NCI-H526 treated with DMSO at 0.1 percent for 48 hours (cell line): ENCODE results near the gene FBXW12.
"Not testable (repeated sequence)": the region's sequence is repeated elsewhere in the genome, so short reads cannot be mapped to it uniquely, and the experiment has no call there.

ENCODE experiments used
- DNase-seq: peaks from one replicate; lab custom pipeline; 2025; lab: John Stamatoyannopoulos, UW

Gene FBXW12, protein sequence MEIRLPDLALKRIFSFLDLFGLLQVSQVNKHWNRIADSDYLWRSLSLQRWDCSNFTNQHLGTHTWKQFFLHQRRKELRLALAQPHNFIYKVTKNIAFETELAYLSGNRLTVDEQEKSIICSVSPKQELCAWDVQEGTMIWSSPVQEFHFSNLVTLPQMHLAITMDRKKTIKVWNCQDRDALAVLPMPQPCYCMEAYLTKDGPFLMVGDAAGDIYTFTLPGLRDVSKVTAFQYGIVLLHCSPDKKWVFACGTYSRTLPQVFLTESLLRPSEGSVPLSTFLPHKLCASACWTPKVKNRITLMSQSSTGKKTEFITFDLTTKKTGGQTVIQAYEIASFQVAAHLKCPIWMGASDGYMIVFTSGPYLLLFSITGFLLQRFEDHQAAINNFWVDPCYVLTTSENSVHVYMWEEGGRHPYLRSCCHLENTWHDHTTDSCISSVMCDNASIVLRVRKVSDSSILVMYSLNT

GRCh38 chr3:48371651-48372376 is at the start of gene FBXW12:
TSS of gene FBXW12 (plus strand) at chr3:48372219. CDS start at chr3:48372768, 549 bp downstream.
- DNase-seq, result no peak

DNA sequence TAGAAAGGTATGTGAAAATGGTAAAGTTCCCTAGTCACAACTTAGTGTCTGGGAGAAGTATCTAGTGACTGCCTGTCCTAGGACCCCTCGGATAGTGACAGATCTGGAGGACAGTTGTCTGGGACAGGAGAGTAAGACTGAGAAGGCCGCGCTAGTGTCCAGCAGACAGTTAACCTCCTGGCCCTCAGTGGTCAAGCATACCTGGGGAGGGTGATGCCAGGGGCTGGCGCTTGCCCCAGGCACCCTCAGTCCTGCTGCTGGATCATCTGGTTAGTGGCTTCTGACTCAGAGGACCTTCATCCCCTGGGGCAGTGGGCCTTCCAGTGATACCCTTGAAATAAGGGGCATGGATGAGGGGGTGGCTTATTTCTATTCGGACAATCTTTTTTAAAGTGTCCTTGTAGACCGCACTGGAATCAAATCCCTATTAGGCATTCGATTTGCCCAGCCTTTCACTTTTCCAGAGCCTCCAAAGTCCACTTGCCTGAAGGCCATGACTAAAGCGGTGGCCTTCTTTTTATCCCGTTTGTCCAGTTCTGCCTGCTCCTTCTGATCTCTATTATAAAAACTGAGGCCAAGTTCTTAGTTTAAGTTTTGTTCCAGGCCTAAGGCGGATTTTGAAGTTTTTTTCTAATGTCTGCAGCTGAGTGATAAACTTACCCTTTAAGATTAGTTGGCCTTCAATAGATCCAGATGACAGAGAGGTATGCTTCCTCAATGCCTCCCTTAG is 40.1 kb upstream of the FBXW12 start:
- not testable (repeated sequence) for DNase-seq

DNA sequence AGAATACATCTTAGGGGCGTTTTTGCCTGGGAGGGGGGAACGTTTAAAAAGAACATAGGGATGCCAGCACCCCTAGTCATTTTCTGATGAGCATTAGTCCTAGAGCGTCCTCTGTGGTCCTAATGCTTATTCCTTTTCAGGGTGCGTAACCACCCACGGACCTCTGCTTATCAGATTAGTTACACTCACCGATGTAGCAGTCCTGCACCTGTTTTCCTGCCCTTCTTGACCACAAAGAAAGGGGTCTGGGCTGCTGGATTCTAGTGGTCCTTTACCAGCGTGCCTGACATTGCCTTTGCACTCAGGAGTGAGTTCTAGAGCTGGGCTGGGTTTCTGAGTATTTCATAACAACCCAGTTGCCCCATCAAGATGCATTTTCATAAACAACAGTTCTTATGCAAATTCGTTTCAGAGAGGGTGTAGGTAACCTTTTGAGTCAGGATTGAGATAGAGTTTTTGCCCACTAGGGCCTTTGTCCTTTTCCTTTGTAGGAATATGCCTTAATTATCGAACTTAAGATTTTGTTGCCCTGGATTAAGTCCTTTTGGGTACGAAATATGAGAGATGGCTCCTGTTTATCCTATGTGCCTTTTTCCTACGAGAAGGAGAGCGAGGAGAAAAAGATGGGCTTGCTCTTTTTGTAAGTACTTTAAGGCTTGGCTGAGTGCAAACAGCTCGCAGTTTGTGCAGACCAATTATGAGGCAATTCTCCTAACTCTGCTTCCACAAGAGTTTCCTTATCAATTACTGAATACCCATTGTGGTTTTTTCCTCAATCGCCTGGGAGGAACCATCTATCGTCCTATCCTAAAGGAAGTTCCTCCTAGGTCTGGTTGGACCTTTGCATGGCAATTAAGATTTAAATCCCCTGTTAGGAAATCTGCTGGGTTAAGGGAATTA is 38.4 kb upstream of the FBXW12 start, which contains the start of gene SPINK8:
TSS of gene SPINK8 (minus strand) at position 316 of the 900 bp plus-strand sequence. CDS start 5,320 bp downstream, outside the sequence.
- DNase-seq, result peak; percentile 7

DNA sequence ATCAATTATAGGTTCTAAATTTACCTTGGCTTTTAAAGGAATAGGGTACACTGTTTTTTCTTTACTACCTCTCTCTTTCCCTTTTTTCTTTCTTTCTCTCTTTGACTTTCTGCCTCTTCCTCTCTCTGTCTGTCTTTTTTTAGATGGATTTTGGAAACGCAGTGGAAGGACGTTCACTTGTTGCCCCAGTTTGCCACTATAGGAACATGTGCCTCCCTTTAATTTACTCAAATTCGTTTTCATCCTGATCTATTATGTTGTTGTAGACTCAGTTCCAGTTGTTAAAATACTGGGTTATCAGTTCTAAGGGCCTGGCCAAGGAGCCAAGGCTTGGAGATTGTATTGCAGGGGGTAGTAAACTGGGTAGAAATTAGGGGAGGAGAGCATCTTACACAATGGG is 37.4 kb upstream of the FBXW12 start:
- DNase-seq, result no peak

GRCh38 chr3:48335286-48335685 is 36.7 kb upstream of the FBXW12 start:
- DNase-seq, result not testable (repeated sequence)

DNA sequence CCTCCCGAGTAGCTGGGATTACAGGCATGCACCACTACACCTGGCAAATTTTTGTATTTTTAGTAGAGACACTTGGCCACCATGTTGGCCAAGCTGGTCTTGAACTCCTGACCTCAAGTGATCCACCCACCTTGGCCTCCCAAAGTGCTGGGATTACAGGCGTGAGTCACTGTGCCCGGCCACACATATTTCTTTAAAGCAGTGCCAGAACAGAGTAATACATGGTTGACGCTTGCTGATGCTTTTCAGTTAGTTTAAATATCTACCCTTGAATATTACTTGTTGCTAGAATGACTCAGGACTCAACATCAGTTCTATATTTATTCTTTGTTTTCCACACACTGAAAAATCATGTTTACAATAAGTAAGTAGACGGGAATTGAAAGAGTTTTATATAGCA is 34.5 kb upstream of the FBXW12 start:
- DNase-seq, result not testable (repeated sequence)

DNA sequence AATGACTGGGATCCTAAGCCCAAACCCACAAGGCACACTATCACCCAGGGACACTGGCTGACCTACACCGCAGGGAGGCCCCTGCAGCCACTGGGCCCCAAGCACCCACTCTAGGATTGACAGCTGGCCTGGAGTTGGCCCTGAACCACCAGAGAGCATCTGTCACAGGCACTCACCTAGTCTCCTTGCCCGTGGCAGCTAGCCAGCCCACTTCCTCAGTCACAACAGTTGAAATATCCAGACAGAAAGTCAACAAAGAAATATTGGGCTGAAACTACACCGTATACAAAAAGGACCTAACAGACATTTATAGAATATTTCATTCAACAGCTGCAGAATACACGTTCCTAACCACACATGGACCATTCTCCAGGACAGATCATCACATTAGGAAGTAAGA is 33.4 kb upstream of the FBXW12 start:
- no peak for DNase-seq

GRCh38 chr3:48343432-48343831 is 28.6 kb upstream of the FBXW12 start:
- no peak for DNase-seq

GRCh38 chr3:48344867-48345507 is 27.0 kb upstream of the FBXW12 start:
- DNase-seq, result no peak

- no peak for DNase-seq
Measured at GRCh38 chr3:48345946-48346572, 26.0 kb upstream of the FBXW12 start.

DNA sequence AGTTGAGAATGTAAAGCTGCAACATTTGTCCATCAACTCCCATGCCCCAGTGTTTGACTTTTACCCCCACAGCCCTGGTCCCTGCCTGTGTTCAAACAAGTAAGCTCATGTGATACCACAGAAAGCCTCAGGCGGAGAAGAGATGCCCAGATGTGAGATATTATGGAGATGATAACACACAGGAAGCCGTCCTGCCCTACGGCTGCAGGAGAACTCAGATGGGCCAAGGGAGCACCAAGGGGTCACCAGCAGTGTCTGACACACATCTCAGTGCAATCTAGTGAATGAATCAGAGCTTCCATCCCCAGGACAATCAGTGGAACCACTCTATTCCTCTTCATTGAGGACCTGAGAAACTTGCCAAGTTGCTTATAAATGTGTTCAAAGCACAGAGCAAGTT is 24.5 kb upstream of the FBXW12 start:
- DNase-seq, result no peak

DNA sequence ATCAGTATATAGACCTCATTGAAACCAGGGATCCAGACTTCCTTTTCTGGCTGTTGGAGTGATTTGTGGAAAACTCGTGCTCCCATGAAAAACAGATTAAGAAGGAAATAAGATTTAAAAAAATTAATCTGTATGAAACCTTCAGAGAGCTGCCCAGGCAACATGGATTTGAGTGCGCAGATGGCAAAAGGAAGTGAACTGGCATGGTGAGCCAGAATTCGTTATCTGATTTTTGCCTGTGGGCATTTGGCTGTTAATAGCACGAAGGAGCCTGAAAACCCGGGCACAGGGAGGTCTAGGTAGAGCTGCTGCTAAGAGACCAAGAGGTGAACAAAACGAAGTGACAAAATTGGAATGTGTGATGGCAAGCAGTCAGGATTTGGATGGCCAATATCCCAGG is 19.5 kb upstream of the FBXW12 start:
- no peak for DNase-seq

DNA sequence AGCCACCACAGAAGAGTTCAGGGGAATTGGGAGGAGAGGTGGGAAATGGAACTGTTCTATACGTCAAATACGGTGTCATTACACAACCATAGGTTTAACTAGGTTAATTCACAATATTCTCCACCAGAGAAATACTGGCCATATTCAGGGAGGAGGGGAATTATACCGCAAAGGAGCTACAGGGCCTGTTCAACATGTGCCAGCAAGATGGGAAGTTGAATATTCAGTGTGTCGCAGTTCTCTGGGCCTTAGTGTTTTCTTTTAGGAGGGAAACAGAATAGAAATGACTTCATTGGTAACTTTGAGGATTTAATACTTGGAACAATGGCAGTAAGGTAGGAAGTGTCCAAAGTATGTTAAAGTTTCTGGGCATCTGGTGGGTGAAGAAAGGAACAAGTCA is 18.0 kb upstream of the FBXW12 start:
- DNase-seq, result no peak

DNA sequence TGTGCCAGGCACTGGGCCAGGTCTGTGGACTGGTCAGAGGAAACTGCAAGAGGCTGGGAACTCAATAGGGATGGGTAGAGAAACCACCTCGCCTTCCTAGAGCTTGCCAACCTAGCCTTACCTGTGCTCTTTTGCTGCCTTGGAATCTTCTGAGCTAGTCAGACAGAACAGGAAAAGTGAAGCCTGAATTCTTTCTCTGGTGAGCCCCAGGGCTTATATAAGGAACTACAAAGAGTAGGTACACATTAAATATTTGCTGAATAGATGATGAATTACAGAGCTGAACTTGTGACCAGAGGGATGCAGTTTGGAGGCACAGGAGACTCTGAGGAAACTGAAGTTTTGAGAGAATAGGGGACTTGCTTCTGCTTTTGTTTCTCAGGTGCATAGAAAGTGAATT is 15.6 kb upstream of the FBXW12 start:
- DNase-seq, result no peak

- no peak for DNase-seq
Measured at GRCh38 chr3:48361928-48362327, 10.1 kb upstream of the FBXW12 start.

DNA sequence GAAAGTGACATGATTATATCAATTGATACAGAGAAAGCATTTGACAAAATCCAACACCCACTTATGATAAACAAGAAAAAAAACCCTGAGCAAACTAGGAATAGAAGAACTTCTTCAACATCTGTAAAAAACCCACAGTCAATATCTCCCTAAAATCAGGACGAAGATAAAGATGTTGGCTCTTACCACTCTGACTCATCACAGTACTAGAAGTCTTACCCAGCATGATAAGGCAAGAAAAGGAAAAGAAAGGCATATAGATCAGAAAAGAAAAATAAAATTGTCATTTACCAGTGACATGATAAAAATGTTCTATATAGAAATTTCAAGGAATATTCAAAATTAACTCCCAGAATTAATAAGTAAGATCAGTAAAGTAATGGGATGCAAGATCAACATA is 7.2 kb upstream of the FBXW12 start:
- no peak for DNase-seq

DNA sequence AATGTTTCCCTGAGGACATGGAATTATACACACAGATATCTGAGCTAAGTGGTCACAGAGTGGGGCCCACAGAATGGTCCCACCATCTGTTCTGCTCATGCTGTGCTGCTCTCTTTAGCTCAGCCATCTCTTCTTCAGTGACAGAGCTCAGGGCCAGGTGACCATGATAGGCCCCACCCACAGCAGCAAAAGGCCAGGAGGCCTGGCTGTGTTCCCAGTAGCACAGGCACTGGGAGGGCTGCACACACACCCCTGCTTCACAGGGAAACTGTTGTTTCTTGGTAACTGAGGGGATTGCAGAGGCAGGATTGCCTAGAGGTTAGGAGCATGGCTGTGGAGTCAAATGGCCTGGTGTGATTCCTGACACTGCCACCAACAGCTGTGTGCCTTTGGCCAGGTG is 4.8 kb upstream of the FBXW12 start:
- DNase-seq, result no peak

- DNase-seq, result no peak
Measured at GRCh38 chr3:48369693-48370332, 2.2 kb upstream of the FBXW12 start.

GRCh38 chr3:48370333-48370713 is 1.7 kb upstream of the FBXW12 start:
- DNase-seq, result no peak

- no peak for DNase-seq
Measured at GRCh38 chr3:48372377-48372770, 355 bp downstream of the FBXW12 start.
